Esophagus squamous epithelium (tissue), 4 donors: ENCODE data around the gene BRME1. TPM values are rescaled to one million over a fixed set of nuclear protein-coding genes. Genes with fewer than 3 reads are reported as not detected.

ENCODE experiments used
- small RNA-seq, 4 donors: library from RNA; depleted of rRNA; stranded (forward); fragments of <200 nt; gene quantifications; one replicate each; pipeline ENCODE3, GENCODE V24; 2016
- total RNA-seq, 4 donors: library from RNA; depleted of rRNA; stranded (reverse); fragments of >200 nt; gene quantifications; one replicate each; pipeline ENCODE4 v1.1.0, GENCODE V29; 2016

Gene BRME1
- total RNA-seq, 4 donors from 2014 or later, result 1.8 to 6.3 (median 4.0) TPM

Small RNA genes within 50 kb of the gene (small RNA-seq; reads per million reads assigned to genes)
- gene MIR181C, result 61.3 to 109 (median 86.0) reads per million in 4 donors
- 19.9 to 59.0 (median 40.9) reads per million in 4 donors for gene MIR181D

Other genes with a start within 250 kb of the BRME1 start
- 10 to 100 TPM; 32.0 to 50.9 (median 37.2) TPM for gene MRI1, start 141.6 kb downstream of the BRME1 start, total RNA-seq
- gene C19orf53, start 131.7 kb downstream of the BRME1 start, total RNA-seq, result 100 to 1,000 TPM; 114 to 129 (median 120) TPM
- 10 to 100 TPM in 3 of 4 donors, 1 to 10 TPM in 1; 7.2 to 41.4 (median 16.9) TPM for gene ZSWIM4, start 110.7 kb downstream of the BRME1 start, total RNA-seq
- not detected for gene NANOS3, start 29.0 kb downstream of the BRME1 start, total RNA-seq
- gene CC2D1A, start 84 bp upstream of the BRME1 start, total RNA-seq, result 10 to 100 TPM; 28.0 to 56.9 (median 36.0) TPM
- gene PODNL1, start 32.3 kb upstream of the BRME1 start, total RNA-seq, result 1 to 10 TPM; 2.3 to 8.0 (median 3.3) TPM
- gene DCAF15, start 46.4 kb upstream of the BRME1 start, total RNA-seq, result 10 to 100 TPM; 14.7 to 23.1 (median 19.5) TPM
- 1 to 10 TPM; 1.8 to 7.5 (median 3.9) TPM for gene RFX1, start 100.2 kb upstream of the BRME1 start, total RNA-seq
- not detected for gene RLN3, start 122.0 kb upstream of the BRME1 start, total RNA-seq
- 1 to 10 TPM in 3 of 4 donors, under 1 TPM in 1; 0.83 to 4.9 (median 2.1) TPM for gene IL27RA, start 125.6 kb upstream of the BRME1 start, total RNA-seq
- gene PALM3, start 156.0 kb upstream of the BRME1 start, total RNA-seq, result not detected
- 1 to 10 TPM; 2.0 to 8.9 (median 4.0) TPM for gene MISP3, start 166.7 kb upstream of the BRME1 start, total RNA-seq
- not detected for gene C19orf67, start 179.7 kb upstream of the BRME1 start, total RNA-seq
- 10 to 100 TPM; 16.8 to 32.2 (median 27.1) TPM for gene SAMD1, start 184.6 kb upstream of the BRME1 start, total RNA-seq
- gene PRKACA, start 211.6 kb upstream of the BRME1 start, total RNA-seq, result 10 to 100 TPM; 28.6 to 42.8 (median 37.0) TPM
- 10 to 100 TPM in 2 of 4 donors, 1 to 10 TPM in 2; 3.2 to 25.6 (median 14.2) TPM for gene ASF1B, start 230.5 kb upstream of the BRME1 start, total RNA-seq